HepG2 (cell line): ENCODE data around the gene CDR2L. TPM values are rescaled to one million over a fixed set of nuclear protein-coding genes. Genes with fewer than 3 reads are reported as not detected.

Experiments used
- CCDC6 ChIP-seq: sonication (generic); formaldehyde crosslinking; IDR thresholded peaks from 2 replicates; pipeline ENCODE4 v1.8.1; 2022; ENCODE audit warnings: mild to moderate bottlenecking, missing genetic modification reagents, moderate library complexity
- E2F5 ChIP-seq: sonication (generic); formaldehyde crosslinking; conservative IDR thresholded peaks from 2 replicates; pipeline ENCODE4 v1.4.0; 2020; ENCODE audit warnings: missing genetic modification reagents
- ETS1 ChIP-seq: sonication (generic); formaldehyde crosslinking; IDR thresholded peaks from 2 replicates; pipeline ENCODE4 v1.4.0; 2020; ENCODE audit warnings: missing genetic modification reagents
- FIP1L1 ChIP-seq: fragments of 200-400 bp; formaldehyde crosslinking; IDR thresholded peaks from 2 replicates; pipeline ENCODE4 v1.6.1; 2018; ENCODE audit warnings: low read depth, mild to moderate bottlenecking, low read length, moderate library complexity, borderline replicate concordance; ENCODE audit not compliant: insufficient read depth
- KAT7 ChIP-seq: IDR thresholded peaks from 2 replicates; pipeline ENCODE4 v1.6.1; 2018; ENCODE audit warnings: borderline replicate concordance, missing compliant biosample characterization
- KLF16 ChIP-seq, 2 experiments: sonication (generic) in 1 of 2; formaldehyde crosslinking in 1 of 2; IDR thresholded peaks; 2 replicates each; pipeline versions ENCODE4 v1.6.1 to v1.8.0; 2016 to 2023; ENCODE audit warnings: missing genetic modification reagents in 2 of 2, missing compliant biosample characterization in 1 of 2
- KLF9 ChIP-seq: IDR thresholded peaks from 2 replicates; pipeline ENCODE4 v1.6.1; 2016; ENCODE audit warnings: low read depth
- SMAD3 ChIP-seq: sonication (generic); formaldehyde crosslinking; IDR thresholded peaks from 2 replicates; pipeline ENCODE4 v1.4.0; 2020; ENCODE audit warnings: missing genetic modification reagents
- SMARCE1 ChIP-seq: fragments of 450-650 bp; IDR thresholded peaks from 2 replicates; pipeline ENCODE4 v1.6.1; 2017; ENCODE audit warnings: borderline replicate concordance
- TAF15 ChIP-seq: fragments of 200-400 bp; formaldehyde crosslinking; IDR thresholded peaks from one replicate; pipeline ENCODE4 v1.6.1; 2018; ENCODE audit warnings: mild to moderate bottlenecking, low read depth, low read length; ENCODE audit not compliant: poor library complexity, severe bottlenecking
- TERF1 ChIP-seq: sonication (generic); formaldehyde crosslinking; IDR thresholded peaks from 2 replicates; pipeline ENCODE4 v1.8.0; 2022; ENCODE audit warnings: mild to moderate bottlenecking, missing genetic modification reagents, moderate library complexity
- TFDP2 ChIP-seq: sonication (generic); formaldehyde crosslinking; IDR thresholded peaks from 2 replicates; pipeline ENCODE4 v1.4.0; 2020; ENCODE audit warnings: missing genetic modification reagents
- ZBTB3 ChIP-seq: sonication (generic); formaldehyde crosslinking; IDR thresholded peaks from 2 replicates; pipeline ENCODE4 v1.4.0; 2020; ENCODE audit warnings: low read depth, mild to moderate bottlenecking, moderate library complexity, missing genetic modification reagents, borderline replicate concordance
- ZNF276 ChIP-seq: sonication (generic); formaldehyde crosslinking; IDR thresholded peaks from 2 replicates; pipeline ENCODE4 v1.4.0; 2020; ENCODE audit warnings: mild to moderate bottlenecking, low read depth, missing genetic modification reagents
- ZNF350 ChIP-seq: sonication (generic); formaldehyde crosslinking; IDR thresholded peaks from 2 replicates; pipeline ENCODE4 v1.4.0; 2020; ENCODE audit warnings: mild to moderate bottlenecking, low read depth, missing genetic modification reagents, borderline replicate concordance
- ZNF446 ChIP-seq: sonication (generic); formaldehyde crosslinking; IDR thresholded peaks from 2 replicates; pipeline ENCODE4 v1.5.0; 2020; ENCODE audit warnings: mild to moderate bottlenecking, missing genetic modification reagents
- ZNF691 ChIP-seq: sonication (generic); formaldehyde crosslinking; IDR thresholded peaks from 2 replicates; pipeline ENCODE4 v1.4.0; 2020; ENCODE audit warnings: missing genetic modification reagents, low read depth, mild to moderate bottlenecking, borderline replicate concordance
- ZNF740 ChIP-seq: sonication (generic); formaldehyde crosslinking; IDR thresholded peaks from 2 replicates; pipeline ENCODE4 v1.4.0; 2020; ENCODE audit warnings: missing genetic modification reagents
- ZNF776 ChIP-seq: sonication (generic); formaldehyde crosslinking; IDR thresholded peaks from 2 replicates; pipeline ENCODE4 v1.4.0; 2020; ENCODE audit warnings: mild to moderate bottlenecking, missing genetic modification reagents
- ZNF781 ChIP-seq: sonication (generic); formaldehyde crosslinking; IDR thresholded peaks from 2 replicates; pipeline ENCODE4 v1.5.1; 2020; ENCODE audit warnings: borderline replicate concordance, mild to moderate bottlenecking, missing genetic modification reagents; ENCODE audit errors: not compliant biosample characterization
- polyA plus RNA-seq, 8 experiments: library from polyadenylated mRNA; depleted of rRNA in 3 of 8; stranded (reverse) in 7 of 8; unstranded in 1 of 8; fragments of >200 nt; fragmentation: Illumina TruSeq in 4 of 8; extraction: Trizol in 4 of 8; gene quantifications; 2 replicates each; pipeline versions ENCODE4 v1.2.1 to v1.2.3, GENCODE V29; 2011 to 2016; ENCODE audit warnings: low read depth in 4 of 8, missing spikeins in 1 of 8, mixed read lengths in 1 of 8; ENCODE audit not compliant: insufficient read depth in 1 of 8
- total RNA-seq, 5 experiments: library from RNA; depleted of rRNA; stranded (reverse); fragments of >200 nt; fragmentation: Illumina TruSeq; extraction: Trizol; gene quantifications; 2 replicates each; pipeline ENCODE4 v1.2.3, GENCODE V29; 2016; ENCODE audit warnings: low read depth in 1 of 5

The CDR2L gene
- total and polyA plus RNA-seq, 2 of the 13 experiments (the other 11 are each of a cell fraction or from before 2014, with no cell fraction given): 1.9 to 2.1 TPM

GRCh38 chr17:75046407-75047289 is 59.2 kb downstream of the CDR2L start, which contains the start of the genes ATP5PD and KCTD2 (continued):
- peak; percentile 90 for TF ChIP-seq ZNF776 (CRISPR knock-in tag)
- no peak; the same call in 1 of the 2 replicates for TF ChIP-seq ZNF740 (CRISPR knock-in tag)
- peak; percentile 89 for TF ChIP-seq ZNF350
- no peak for TF ChIP-seq ZNF781 (CRISPR knock-in tag)
- TF ChIP-seq SMAD3 (CRISPR knock-in tag): peak; percentile 68; the same call in 1 of the 2 replicates
- TF ChIP-seq KLF9 (CRISPR knock-in tag): peak; percentile 20; the same call in 1 of the 2 replicates
- TF ChIP-seq CCDC6: peak; percentile 92
- no peak for TF ChIP-seq SMARCE1
- no peak for TF ChIP-seq ETS1
- TF ChIP-seq TFDP2 (CRISPR knock-in tag): peak; percentile 73
- no peak for TF ChIP-seq TAF15
- TF ChIP-seq KLF16 (CRISPR knock-in tag; IDR thresholded peaks at IDR 0.05): peak in 1 of 2 experiments; percentile 76; a peak in 2 of 4 replicates
- TF ChIP-seq TERF1: no peak
- peak; percentile 96 for TF ChIP-seq KAT7 (CRISPR knock-in tag)
- peak; percentile 71; the same call in 1 of the 2 replicates for TF ChIP-seq ZNF446 (CRISPR knock-in tag)
- no peak for TF ChIP-seq ZBTB3 (CRISPR knock-in tag)
- TF ChIP-seq ZNF276 (CRISPR knock-in tag): peak; percentile 79
- no peak for TF ChIP-seq FIP1L1
- TF ChIP-seq ZNF691: no peak; the same call in 1 of the 2 replicates
- TF ChIP-seq E2F5 (CRISPR knock-in tag): peak; percentile 79; the same call in 1 of the 2 replicates
